ENCODE measurements around the gene TMEM132A.

TMEM132A gene

GRCh38 chr11:60929764-60930163, 5.5 kb downstream of the TMEM132A start:
- no peak for DNase-seq (ENCODE audit: extremely low read depth, low read depth)
- TF ChIP-seq, protein P1, sequence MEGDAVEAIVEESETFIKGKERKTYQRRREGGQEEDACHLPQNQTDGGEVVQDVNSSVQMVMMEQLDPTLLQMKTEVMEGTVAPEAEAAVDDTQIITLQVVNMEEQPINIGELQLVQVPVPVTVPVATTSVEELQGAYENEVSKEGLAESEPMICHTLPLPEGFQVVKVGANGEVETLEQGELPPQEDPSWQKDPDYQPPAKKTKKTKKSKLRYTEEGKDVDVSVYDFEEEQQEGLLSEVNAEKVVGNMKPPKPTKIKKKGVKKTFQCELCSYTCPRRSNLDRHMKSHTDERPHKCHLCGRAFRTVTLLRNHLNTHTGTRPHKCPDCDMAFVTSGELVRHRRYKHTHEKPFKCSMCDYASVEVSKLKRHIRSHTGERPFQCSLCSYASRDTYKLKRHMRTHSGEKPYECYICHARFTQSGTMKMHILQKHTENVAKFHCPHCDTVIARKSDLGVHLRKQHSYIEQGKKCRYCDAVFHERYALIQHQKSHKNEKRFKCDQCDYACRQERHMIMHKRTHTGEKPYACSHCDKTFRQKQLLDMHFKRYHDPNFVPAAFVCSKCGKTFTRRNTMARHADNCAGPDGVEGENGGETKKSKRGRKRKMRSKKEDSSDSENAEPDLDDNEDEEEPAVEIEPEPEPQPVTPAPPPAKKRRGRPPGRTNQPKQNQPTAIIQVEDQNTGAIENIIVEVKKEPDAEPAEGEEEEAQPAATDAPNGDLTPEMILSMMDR (IDR thresholded peaks at IDR 0.05; ENCODE audit: low read depth, low read length, missing control alignments): no peak
- H3K4me3 ChIP-seq (replicated peaks; ENCODE audit: low read depth, low read length): no peak overlapping the region

GRCh38 chr11:60930394-60930793, 6.1 kb downstream of the TMEM132A start:
- H3K4me3 ChIP-seq (replicated peaks; ENCODE audit: low read depth, low read length): no peak overlapping the region
- TF ChIP-seq, protein P1 (IDR thresholded peaks at IDR 0.05; ENCODE audit: low read depth, low read length, missing control alignments): no peak
- DNase-seq (ENCODE audit: extremely low read depth, low read depth): no peak

DNA sequence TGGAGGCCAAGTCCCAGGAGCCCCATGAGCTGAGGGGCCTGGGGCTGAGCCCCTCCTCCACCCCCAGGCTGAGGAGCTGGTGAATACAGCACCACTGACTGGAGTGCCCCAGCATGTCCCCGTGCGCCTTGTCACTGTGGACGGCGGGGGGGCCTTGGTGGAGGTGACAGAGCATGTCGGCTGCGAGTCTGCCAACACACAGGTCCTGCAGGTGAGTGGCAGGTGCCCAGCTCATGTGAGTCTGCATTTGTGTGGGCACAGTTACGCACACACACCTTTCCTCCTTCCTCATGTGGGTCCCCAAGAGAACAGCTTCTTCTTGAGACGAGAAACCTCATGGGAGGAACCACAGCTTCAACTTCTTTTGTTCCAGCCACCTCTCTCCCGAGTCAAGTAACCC, 7.7 kb downstream of the TMEM132A start:
- TF ChIP-seq, protein P1 (IDR thresholded peaks at IDR 0.05; ENCODE audit: low read depth, low read length, missing control alignments): no peak
- H3K4me3 ChIP-seq (replicated peaks; ENCODE audit: low read depth, low read length): no peak overlapping the region
- no peak for DNase-seq (ENCODE audit: extremely low read depth, low read depth)

- DNase-seq (ENCODE audit: extremely low read depth, low read depth): no peak
- H3K4me3 ChIP-seq (replicated peaks; ENCODE audit: low read depth, low read length): no peak overlapping the region
- TF ChIP-seq, protein P1 (IDR thresholded peaks at IDR 0.05; ENCODE audit: low read depth, low read length, missing control alignments): no peak
Observed at GRCh38 chr11:60932605-60933356, 8.5 kb downstream of the TMEM132A start.

- no peak for DNase-seq (ENCODE audit: extremely low read depth, low read depth)
- H3K4me3 ChIP-seq (replicated peaks; ENCODE audit: low read depth, low read length): no peak overlapping the region
- TF ChIP-seq, protein P1 (IDR thresholded peaks at IDR 0.05; ENCODE audit: low read depth, low read length, missing control alignments): no peak
Observed at GRCh38 chr11:60933416-60934123, 9.3 kb downstream of the TMEM132A start.

DNA sequence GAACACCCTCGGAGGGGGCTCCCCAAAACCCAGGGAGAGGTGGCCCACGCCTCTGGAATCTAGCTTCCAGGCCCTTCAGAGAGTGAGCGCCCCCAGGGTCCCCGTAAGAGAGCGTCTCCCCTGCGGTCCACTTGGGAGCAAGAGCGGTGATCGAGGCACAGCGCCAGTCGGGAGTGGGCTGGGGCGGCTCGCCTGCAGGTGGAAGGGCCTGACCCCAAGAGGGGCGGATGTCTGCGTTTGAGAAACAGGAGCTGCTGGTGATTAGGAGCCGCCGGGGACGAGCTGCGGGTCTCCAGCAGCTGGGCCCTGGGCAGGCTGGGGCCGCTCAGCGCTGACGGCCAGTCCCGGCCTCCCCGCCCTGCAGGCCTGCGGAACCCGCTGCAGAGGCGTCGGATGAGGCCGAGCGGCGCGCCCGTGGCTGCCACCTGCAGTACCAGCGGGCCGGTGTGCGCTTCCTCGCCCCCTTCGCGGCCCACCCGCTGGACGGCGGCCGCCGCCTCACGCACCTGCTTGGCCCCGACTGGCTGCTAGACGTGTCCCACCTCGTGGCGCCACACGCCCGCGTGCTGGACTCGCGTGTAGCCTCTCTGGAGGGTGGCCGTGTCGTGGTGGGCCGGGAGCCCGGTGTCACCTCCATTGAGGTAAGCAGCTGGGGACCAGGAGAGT, 10.0 kb downstream of the TMEM132A start:
- no peak overlapping the region for H3K4me3 ChIP-seq (replicated peaks; ENCODE audit: low read depth, low read length)
- DNase-seq (ENCODE audit: extremely low read depth, low read depth): no peak
- TF ChIP-seq, protein P1 (IDR thresholded peaks at IDR 0.05; ENCODE audit: low read depth, low read length, missing control alignments): no peak

Data from HFF-Myc (cell line).